HepG2 (cell line): Measurements from ENCODE around the gene FUT3. TPM values are rescaled to one million over a fixed set of nuclear protein-coding genes. Genes with fewer than 3 reads are reported as not detected.
A peak's percentile ranks its signal among the peaks of the same experiment; 100 is the strongest.

ENCODE experiments used
- CENPBD1 ChIP-seq: sonication (generic); formaldehyde crosslinking; IDR thresholded peaks from 2 replicates; pipeline ENCODE4 v1.8.0; 2022; ENCODE audit warnings: missing genetic modification reagents, low read depth, mild to moderate bottlenecking, borderline replicate concordance
- DDIT3 ChIP-seq: sonication (generic); formaldehyde crosslinking; IDR thresholded peaks from 2 replicates; pipeline ENCODE4 v1.4.0; 2020; ENCODE audit warnings: mild to moderate bottlenecking, missing genetic modification reagents
- KDM1A ChIP-seq: IDR thresholded peaks from 2 replicates; pipeline ENCODE4 v1.6.1; 2016; ENCODE audit warnings: missing compliant biosample characterization
- KLF11 ChIP-seq: IDR thresholded peaks from 2 replicates; pipeline ENCODE4 v1.6.1; 2016; ENCODE audit warnings: missing compliant biosample characterization
- MNT ChIP-seq: fragments of 450-650 bp; IDR thresholded peaks from 2 replicates; pipeline ENCODE4 v1.6.1; 2016
- ZBED4 ChIP-seq: sonication (generic); formaldehyde crosslinking; IDR thresholded peaks from 2 replicates; pipeline ENCODE4 v1.4.0; 2020; ENCODE audit warnings: missing genetic modification reagents, borderline replicate concordance
- ZBTB26 ChIP-seq: IDR thresholded peaks from 2 replicates; pipeline ENCODE4 v1.6.1; 2016; ENCODE audit warnings: missing compliant biosample characterization, missing genetic modification reagents, borderline replicate concordance
- ZFP37 ChIP-seq: sonication (generic); formaldehyde crosslinking; IDR thresholded peaks from 2 replicates; pipeline ENCODE4 v1.4.0; 2020; ENCODE audit warnings: missing genetic modification reagents, borderline replicate concordance
- ZFP62 ChIP-seq: sonication (generic); formaldehyde crosslinking; IDR thresholded peaks from 2 replicates; pipeline ENCODE4 v1.4.0; 2020; ENCODE audit warnings: missing genetic modification reagents
- ZFP91 ChIP-seq: sonication (generic); formaldehyde crosslinking; IDR thresholded peaks from 2 replicates; pipeline ENCODE4 v1.9.0; 2022; ENCODE audit warnings: missing genetic modification reagents, mild to moderate bottlenecking, borderline replicate concordance
- ZNF12 ChIP-seq: sonication (generic); formaldehyde crosslinking; IDR thresholded peaks from 2 replicates; pipeline ENCODE4 v1.5.0; 2020; ENCODE audit warnings: missing genetic modification reagents
- ZNF251 ChIP-seq: sonication (generic); formaldehyde crosslinking; IDR thresholded peaks from 2 replicates; pipeline ENCODE4 v1.9.0; 2021; ENCODE audit warnings: mild to moderate bottlenecking, missing genetic modification reagents
- ZNF383 ChIP-seq: sonication (generic); formaldehyde crosslinking; IDR thresholded peaks from 2 replicates; pipeline ENCODE4 v1.4.0; 2020; ENCODE audit warnings: missing genetic modification reagents, mild to moderate bottlenecking, borderline replicate concordance
- ZNF468 ChIP-seq: sonication (generic); formaldehyde crosslinking; IDR thresholded peaks from 2 replicates; pipeline ENCODE4 v1.8.0; 2022; ENCODE audit warnings: mild to moderate bottlenecking, moderate library complexity, missing genetic modification reagents
- ZNF597 ChIP-seq: sonication (generic); formaldehyde crosslinking; IDR thresholded peaks from 2 replicates; pipeline ENCODE4 v1.5.0; 2020; ENCODE audit warnings: missing genetic modification reagents
- ZNF747 ChIP-seq: sonication (generic); formaldehyde crosslinking; IDR thresholded peaks from 2 replicates; pipeline ENCODE4 v1.8.1; 2023; ENCODE audit warnings: missing genetic modification reagents, mild to moderate bottlenecking, borderline replicate concordance
- ZNF768 ChIP-seq: sonication (generic); formaldehyde crosslinking; IDR thresholded peaks from 2 replicates; pipeline ENCODE4 v1.4.0; 2020; ENCODE audit warnings: missing genetic modification reagents
- ZNF841 ChIP-seq: sonication (generic); formaldehyde crosslinking; IDR thresholded peaks from 2 replicates; pipeline ENCODE4 v1.8.1; 2023; ENCODE audit warnings: missing genetic modification reagents, borderline replicate concordance
- polyA plus RNA-seq, 8 experiments: library from polyadenylated mRNA; depleted of rRNA in 3 of 8; stranded (reverse) in 7 of 8; unstranded in 1 of 8; fragments of >200 nt; fragmentation: Illumina TruSeq in 4 of 8; extraction: Trizol in 4 of 8; gene quantifications; 2 replicates each; pipeline versions ENCODE4 v1.2.1 to v1.2.3, GENCODE V29; 2011 to 2016; ENCODE audit warnings: low read depth in 4 of 8, missing spikeins in 1 of 8, mixed read lengths in 1 of 8; ENCODE audit not compliant: insufficient read depth in 1 of 8
- total RNA-seq, 5 experiments: library from RNA; depleted of rRNA; stranded (reverse); fragments of >200 nt; fragmentation: Illumina TruSeq; extraction: Trizol; gene quantifications; 2 replicates each; pipeline ENCODE4 v1.2.3, GENCODE V29; 2016; ENCODE audit warnings: low read depth in 1 of 5

FUT3 gene
- total and polyA plus RNA-seq, 2 of the 13 experiments (the other 11 are each of a cell fraction or from before 2014, with no cell fraction given): 0.53 to 1.1 TPM

GRCh38 chr19:5827891-5828660, 23.2 kb downstream of the FUT3 start (continued):
- TF ChIP-seq ZNF747 (CRISPR knock-in tag): peak; percentile 98
- no peak for TF ChIP-seq ZFP37 (CRISPR knock-in tag)
- no peak for TF ChIP-seq ZNF468 (CRISPR knock-in tag)
- TF ChIP-seq ZNF251 (CRISPR knock-in tag): no peak; the same call in 1 of the 2 replicates
- no peak; the same call in 1 of the 2 replicates for TF ChIP-seq CENPBD1 (CRISPR knock-in tag)
- no peak for TF ChIP-seq KDM1A (CRISPR knock-in tag)
- TF ChIP-seq ZNF768 (CRISPR knock-in tag): peak; percentile 49; the same call in 1 of the 2 replicates
- TF ChIP-seq ZBED4 (CRISPR knock-in tag): peak; percentile 57; the same call in 1 of the 2 replicates
- TF ChIP-seq KLF11 (CRISPR knock-in tag): no peak; the same call in 1 of the 2 replicates
- TF ChIP-seq MNT: peak; percentile 18; the same call in 1 of the 2 replicates
- TF ChIP-seq DDIT3 (CRISPR knock-in tag): no peak
- TF ChIP-seq ZNF597 (CRISPR knock-in tag): no peak
- peak; percentile 89; the same call in 1 of the 2 replicates for TF ChIP-seq ZFP91 (CRISPR knock-in tag)
- TF ChIP-seq ZNF12 (CRISPR knock-in tag): no peak
- peak; percentile 53; the same call in 1 of the 2 replicates for TF ChIP-seq ZNF841 (CRISPR knock-in tag)
- no peak for TF ChIP-seq ZFP62
- TF ChIP-seq ZBTB26 (CRISPR knock-in tag): peak; percentile 76; the same call in 1 of the 2 replicates
- no peak for TF ChIP-seq ZNF383
